ENCODE results near the gene MBNL2. TPM values are rescaled to one million over a fixed set of nuclear protein-coding genes. Genes with fewer than 3 reads are reported as not detected.

The MBNL2 gene
- total RNA-seq, 1 experiment from 2014 or later = 0.17 TPM

DNA sequence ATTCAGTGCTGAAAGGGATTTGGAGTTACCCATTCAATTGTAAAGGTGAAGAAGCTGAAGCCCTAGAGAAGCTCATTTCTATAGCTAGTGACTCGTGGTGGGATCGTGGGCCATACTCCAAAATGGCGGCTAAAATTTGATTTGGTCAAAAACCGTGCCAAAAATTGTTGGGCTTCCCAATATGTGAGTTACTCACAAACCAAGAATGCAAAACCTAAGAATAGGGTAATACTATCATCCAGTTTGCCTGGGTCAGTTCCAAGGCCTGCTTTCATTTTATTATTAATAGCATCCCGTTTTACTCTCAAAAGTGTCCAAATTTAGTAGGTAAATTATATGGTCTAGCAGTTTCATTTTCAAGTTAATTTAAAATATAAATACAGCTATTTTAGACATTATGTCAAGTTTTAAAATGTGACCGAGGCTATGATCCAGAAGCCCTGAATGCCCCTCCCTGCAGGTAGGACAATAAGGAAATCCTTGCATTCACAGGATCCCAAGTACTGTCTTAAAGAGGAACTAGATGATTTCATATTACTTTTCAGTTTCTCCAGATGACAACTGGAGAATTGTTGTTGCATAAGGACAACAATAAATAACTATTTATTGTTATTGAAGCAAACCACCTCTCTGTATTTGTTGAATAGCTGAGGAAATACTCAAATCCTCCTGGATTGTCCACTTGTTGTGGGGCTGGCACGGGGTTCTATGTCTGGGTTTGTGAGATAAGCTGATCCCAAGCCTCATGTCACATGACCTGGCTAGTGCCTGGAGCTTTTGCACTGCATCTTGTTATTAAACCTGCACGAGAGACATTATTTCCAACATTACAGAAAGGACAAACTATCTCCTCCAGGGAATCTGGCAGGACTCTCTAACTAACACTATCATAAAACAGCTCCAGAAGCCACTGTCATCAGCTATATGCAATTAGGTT lies 200.3 kb downstream of the MBNL2 start:
- no peak for DNase-seq
- H3T11ph ChIP-seq (ENCODE audit: low read length) = no peak overlapping the region
- no peaks in the 10 kb centered on the region for H3K9me3 Mint-ChIP-seq
- no peak overlapping the region for H3K23ac ChIP-seq (ENCODE audit: insufficient read length, low read depth, low read length)
- H3K14ac ChIP-seq (ENCODE audit: insufficient read depth, low read length) = no peak overlapping the region
- no CpG with 5 or more reads among the region's 8 CpGs for WGBS (ENCODE audit: extremely low coverage, insufficient read length, low lambda C conversion rate)
- no peaks in the 10 kb centered on the region for H3K79me1 ChIP-seq (ENCODE audit: insufficient read depth, low read depth, low read length, poor library complexity, severe bottlenecking)
- H3K27ac ChIP-seq (ENCODE audit: insufficient read length, low read depth, low read length) = no peak overlapping the region
- no peak overlapping the region for H2BK12ac ChIP-seq (ENCODE audit: insufficient read length, low read depth, low read length)
- no peak overlapping the region for H2BK15ac ChIP-seq (ENCODE audit: low read depth, low read length)
- H4K5ac ChIP-seq (ENCODE audit: insufficient read length, low read depth, low read length) = no peak overlapping the region
- H3K9me3 ChIP-seq (ENCODE audit: control insufficient read depth, low read depth, low read length) = no peaks in the 10 kb centered on the region
- H3K18ac ChIP-seq (ENCODE audit: insufficient read length, low read depth, low read length) = no peak overlapping the region
- no peak overlapping the region for H3K4me2 ChIP-seq (ENCODE audit: insufficient read depth, insufficient read length, low read length)
- H3K36me3 Mint-ChIP-seq (ENCODE audit: insufficient read depth in 1 of 3, low read depth in 3 of 3) = no peaks in the 10 kb centered on the region
- H3K79me2 ChIP-seq (ENCODE audit: insufficient read depth, low read length) = 0 out of 2 replicates have a peak, but pooled peaks cover 1% of the 10 kb centered on the region
- no peak overlapping the region for H3K4ac ChIP-seq (ENCODE audit: low read depth, low read length)
- no peak overlapping the region for H3K56ac ChIP-seq (ENCODE audit: insufficient read length, low read depth, low read length)
- no peak overlapping the region for H4K91ac ChIP-seq (ENCODE audit: insufficient read length, low read depth, low read length)
- no peak overlapping the region for H2BK120ac ChIP-seq (ENCODE audit: low read depth, low read length, poor library complexity, severe bottlenecking)
- no peak overlapping the region for H2AFZ ChIP-seq (ENCODE audit: low read length)
- H3K23me2 ChIP-seq (ENCODE audit: insufficient read length, low read depth, low read length, poor library complexity, severe bottlenecking) = no peaks in the 10 kb centered on the region
- H3K27me3 ChIP-seq (ENCODE audit: insufficient read depth, low read length) = no peaks in the 10 kb centered on the region
- H3K4me1 ChIP-seq (ENCODE audit: insufficient read depth, low read length) = no peaks in the 10 kb centered on the region
- H4K8ac ChIP-seq (replicated peaks; ENCODE audit: insufficient read length, low read depth, low read length) = no peak overlapping the region
- H4K20me1 ChIP-seq (ENCODE audit: control insufficient read depth, insufficient read depth, insufficient read length) = no peaks in the 10 kb centered on the region
- 0 out of 4 replicates have a peak, but pooled peaks cover 0 to 6% of the 10 kb centered on the region in 2 experiments for H3K4me1 Mint-ChIP-seq
- no peak overlapping the region for H3K27ac Mint-ChIP-seq
- no peak overlapping the region for H2BK20ac ChIP-seq (ENCODE audit: low read depth, low read length, poor library complexity, severe bottlenecking)
- TF ChIP-seq, protein P1, sequence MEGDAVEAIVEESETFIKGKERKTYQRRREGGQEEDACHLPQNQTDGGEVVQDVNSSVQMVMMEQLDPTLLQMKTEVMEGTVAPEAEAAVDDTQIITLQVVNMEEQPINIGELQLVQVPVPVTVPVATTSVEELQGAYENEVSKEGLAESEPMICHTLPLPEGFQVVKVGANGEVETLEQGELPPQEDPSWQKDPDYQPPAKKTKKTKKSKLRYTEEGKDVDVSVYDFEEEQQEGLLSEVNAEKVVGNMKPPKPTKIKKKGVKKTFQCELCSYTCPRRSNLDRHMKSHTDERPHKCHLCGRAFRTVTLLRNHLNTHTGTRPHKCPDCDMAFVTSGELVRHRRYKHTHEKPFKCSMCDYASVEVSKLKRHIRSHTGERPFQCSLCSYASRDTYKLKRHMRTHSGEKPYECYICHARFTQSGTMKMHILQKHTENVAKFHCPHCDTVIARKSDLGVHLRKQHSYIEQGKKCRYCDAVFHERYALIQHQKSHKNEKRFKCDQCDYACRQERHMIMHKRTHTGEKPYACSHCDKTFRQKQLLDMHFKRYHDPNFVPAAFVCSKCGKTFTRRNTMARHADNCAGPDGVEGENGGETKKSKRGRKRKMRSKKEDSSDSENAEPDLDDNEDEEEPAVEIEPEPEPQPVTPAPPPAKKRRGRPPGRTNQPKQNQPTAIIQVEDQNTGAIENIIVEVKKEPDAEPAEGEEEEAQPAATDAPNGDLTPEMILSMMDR (conservative IDR thresholded peaks at IDR 0.05) = no peak
- no peak overlapping the region for H2AK5ac ChIP-seq (ENCODE audit: insufficient read length, low read length)
- H3K4me3 Mint-ChIP-seq = no peak overlapping the region
- H3K9ac ChIP-seq (ENCODE audit: extremely low read depth, insufficient read length, low read length) = no peak overlapping the region
- no peak overlapping the region for H2BK5ac ChIP-seq (ENCODE audit: insufficient read length, low read length)
- H3K27me3 Mint-ChIP-seq (ENCODE audit: low read depth) = peaks cover 2% of the 10 kb centered on the region; the same call in 1 of the 2 replicates

Measured in H9 (cell line).